NCI-H2196 treated with DMSO at 0.1 percent for 48 hours (cell line): ENCODE results near the gene REEP1.

Experiments used
- DNase-seq: peaks from one replicate; lab custom pipeline; 2025; ENCODE audit not compliant: unreplicated experiment; lab: John Stamatoyannopoulos, UW

The REEP1 gene

DNA sequence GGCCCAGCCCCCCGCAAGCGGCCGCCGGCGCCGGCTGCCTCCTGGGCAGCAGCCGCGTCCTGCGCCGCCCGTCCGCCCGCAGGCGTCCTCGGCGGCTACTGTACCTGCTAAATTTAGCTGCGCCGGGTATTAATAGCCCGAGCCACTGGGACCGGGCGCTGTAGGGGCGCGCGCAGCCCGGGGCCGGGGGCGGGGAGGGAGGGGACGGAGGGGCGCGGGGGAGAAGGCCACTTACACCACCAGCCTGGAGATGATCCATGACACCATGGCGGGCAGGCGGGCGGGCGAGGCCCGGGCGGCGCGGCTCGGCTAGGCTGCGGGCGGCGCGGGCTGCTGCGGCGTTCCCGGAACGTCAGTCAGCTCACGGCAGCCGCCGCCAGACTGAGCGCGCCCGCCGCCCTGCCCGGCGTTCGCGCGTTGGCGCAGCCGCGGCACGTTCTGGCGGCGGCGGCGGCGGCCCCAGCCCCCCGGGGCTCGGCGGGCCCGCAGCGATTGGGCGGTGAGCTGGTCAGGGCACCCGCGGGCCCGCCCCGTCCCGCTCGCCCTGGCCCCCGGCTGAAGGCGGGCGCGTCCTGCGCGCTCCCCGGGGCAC, at the start of gene REEP1:
TSS of gene REEP1 (minus strand) at position 383 of the 592 bp plus-strand sequence. CDS start at position 267, 116 bp downstream.
- DNase-seq = no peak

GRCh38 chr2:86383844-86384243, 46.4 kb upstream of the REEP1 start:
- no peak for DNase-seq

GRCh38 chr2:86382698-86383097, 45.3 kb upstream of the REEP1 start:
- DNase-seq = no peak

GRCh38 chr2:86382108-86382507, 44.7 kb upstream of the REEP1 start:
- no peak for DNase-seq

DNA sequence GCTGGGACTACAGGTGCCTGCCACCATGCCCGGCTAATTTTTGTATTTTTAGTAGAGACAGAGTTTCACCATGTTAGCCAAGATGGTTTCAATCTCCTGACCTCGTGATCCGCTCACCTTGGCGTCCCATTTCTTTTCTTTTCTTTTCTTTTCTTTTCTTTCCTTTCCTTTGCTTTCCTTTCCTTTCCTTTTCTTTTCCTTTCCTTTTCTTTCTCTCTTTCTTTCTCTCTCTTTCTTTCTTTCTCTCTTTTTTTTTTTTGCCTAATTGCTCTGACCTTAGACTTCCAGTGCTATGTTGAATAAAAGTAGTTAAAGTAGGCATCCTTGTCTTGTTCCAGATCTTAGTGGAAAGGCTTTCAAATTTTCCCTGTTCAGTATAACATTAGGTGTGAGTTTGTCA, 41.0 kb upstream of the REEP1 start:
- no peak for DNase-seq

DNA sequence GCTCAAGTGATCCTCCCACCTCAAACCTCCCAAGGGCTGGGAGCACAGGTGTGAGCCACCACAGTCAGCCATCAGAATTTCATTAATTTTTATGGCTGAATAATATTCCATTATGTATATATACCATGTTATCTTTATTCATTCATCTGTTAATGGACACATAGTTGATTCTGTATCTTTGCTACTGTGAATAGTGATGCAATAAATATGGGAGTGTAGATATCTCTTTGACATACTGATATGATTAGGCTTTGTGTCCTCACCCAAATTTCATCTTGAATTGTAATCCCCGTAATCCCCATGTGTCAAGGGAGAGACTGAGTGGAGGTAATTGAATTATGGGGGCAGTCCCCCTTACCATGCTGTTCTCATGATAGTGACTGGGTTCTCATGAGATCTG, 38.2 kb upstream of the REEP1 start:
- DNase-seq = no peak

DNA sequence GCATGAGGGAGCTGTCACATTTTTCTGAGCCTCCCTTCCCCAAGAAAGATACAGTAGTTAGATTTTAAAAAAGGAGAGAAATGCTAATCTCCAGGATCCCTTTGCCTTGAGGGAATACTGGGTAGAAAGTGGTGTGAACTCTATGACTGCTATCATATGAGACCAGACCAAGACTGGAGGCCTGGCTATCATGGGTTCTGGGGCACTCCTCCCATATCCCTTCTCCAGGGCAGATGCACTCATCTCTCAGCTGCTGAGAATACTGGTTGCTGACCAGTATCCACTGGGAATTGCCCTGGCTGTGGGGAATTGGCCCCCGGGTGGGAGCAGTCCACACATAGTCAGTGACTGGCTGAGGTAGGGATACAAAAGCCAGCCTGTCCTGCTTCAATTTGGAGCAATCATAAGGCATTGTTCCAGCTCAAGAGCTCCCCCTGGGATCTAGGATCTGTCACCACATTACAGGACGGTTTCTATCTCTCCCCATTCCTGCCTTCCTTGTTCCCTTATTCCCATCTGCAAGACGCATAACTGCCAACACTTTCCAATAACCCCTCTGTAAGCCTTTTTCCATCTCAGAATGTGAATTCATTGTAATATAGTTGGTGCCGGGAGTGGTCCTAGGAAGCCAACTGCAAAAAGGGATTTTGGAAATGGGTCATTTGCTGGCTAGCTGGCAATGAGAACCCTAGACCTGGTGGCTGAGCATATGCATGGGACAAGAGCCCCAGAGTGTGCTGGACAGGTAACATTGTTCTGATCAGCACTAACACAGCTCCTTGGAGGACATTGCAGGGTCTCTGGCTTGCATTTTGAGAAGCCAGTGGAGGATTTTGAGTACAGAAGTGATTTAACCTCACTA, 35.4 kb upstream of the REEP1 start:
- DNase-seq = no peak

DNA sequence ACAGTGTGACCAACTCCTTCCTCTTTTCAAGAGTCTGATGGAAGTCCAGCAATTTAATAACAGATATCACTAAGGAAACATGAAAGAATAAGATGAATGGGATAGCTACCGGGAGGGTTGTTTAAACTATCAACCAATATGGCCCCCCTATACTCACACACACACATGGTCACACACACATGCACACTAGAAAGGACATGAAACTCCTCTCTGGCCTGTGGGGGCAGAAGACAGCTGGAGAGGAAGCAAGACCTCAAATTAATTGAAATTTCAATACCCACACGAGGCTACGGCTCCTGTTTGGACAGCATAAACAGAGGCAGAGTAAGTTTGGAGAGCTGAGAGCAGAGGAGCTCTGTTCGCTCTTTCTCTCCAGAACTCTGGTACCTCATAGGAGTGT, 34.7 kb upstream of the REEP1 start:
- no peak for DNase-seq

DNA sequence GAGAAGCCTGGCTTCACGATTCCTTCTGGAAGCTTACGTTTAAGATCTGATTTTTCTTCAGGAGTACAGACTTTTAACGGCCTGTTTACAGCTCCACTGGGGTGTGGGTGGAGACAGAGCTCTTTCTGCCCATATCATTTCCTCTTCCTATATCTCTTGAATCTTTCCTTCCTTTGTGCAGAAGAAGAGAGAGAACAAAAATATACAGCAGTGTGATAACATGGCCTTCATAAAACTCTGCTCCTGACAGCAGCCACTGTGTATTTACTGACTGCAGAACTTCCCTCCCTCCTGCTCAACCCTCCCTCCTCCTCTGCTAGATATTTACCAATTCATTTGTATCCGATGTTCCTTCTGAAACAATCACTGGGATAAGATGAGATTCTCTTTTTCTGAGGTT, 34.1 kb upstream of the REEP1 start:
- DNase-seq = no peak

GRCh38 chr2:86370579-86370978, 33.2 kb upstream of the REEP1 start:
- DNase-seq = no peak

DNA sequence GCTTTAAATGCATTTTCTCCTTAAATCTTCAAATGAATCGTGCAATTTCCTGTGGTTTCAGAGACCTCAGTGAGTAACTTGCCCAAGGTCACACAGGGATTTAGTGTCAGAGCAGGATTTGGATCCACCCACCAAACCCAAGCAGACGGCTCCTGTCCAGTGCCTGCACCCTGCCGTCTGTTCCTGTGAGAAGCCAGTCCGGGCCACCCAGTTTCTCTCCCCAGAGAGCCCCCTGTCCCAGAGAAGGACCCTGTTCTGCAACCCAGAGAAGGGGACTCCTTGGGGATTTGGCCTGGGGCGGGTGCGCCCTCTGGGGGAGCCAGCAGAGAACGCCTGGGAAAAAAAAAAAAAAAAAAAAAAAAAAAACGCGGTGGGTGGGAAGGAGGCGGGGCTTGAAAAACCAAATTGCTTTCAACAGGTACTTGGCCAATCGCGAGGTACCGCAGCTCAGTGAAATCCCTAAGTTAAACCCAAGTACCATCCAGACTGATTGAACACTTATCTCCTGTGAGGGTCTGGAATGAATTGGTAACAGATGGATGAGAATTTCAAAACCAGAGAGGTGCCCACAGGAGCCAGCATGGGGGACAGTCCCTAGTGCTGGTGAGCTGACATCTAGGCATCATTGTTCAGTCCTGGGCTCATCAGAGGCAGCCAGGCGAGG, 30.9 kb upstream of the REEP1 start:
- no peak for DNase-seq

GRCh38 chr2:86367499-86367777, 30.0 kb upstream of the REEP1 start:
- DNase-seq = no peak

DNA sequence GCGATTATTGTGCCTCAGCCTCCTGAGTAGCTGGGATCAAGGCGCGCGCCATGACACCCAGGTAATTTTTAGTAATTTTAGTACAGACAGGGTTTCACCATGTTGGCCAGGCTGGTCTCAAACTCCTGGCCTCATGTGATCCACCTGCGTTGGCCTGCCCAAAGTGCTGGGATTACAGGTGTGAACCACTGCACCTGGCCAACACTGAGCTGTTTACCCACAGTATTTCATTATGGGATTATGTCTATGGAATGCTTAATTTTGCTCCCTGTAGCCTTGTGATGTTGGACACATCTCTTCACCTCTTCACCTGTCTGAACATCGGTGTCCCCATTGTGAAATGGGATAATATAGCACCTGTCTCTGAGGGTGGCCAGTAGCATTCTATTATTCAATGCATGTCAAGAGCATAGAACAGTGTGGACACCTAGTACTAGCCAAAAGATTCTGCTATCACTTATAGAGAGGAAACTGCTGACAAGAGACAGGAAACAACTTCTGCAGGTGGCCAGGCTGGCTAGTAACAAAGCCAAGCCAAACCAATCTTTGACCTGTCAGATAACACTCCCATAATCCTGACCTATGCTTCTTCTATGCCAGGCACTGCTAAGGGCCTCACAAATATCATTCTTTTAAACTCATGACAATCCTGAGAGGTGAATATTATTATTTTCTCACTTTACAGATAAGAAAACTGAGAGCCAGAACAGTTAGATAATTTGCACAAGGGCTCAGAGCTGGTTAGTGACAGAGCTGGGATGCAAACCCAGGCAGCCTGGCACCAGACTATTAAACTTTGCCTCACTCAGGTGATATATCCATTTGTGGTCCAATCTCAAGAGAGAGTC, 29.4 kb upstream of the REEP1 start:
- peak; percentile 2 for DNase-seq

DNA sequence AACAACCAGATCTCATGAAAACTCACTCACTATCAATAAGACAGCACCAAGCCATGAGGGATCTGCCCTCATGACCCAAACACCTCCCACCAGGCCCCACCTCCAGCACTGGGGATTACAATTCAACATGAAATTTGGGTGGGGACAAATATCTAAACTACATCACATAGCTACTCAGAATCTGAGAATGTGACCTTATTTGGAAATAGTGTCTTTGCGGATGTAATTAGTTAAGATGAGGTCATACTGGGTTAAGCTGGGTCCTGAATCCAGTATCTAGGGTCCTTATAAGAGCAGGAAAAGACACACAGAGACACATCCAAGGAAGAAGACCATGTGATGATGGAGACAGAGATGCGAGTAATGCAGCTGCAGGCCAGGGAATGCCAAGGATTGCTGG, 27.5 kb upstream of the REEP1 start:
- no peak for DNase-seq

DNA sequence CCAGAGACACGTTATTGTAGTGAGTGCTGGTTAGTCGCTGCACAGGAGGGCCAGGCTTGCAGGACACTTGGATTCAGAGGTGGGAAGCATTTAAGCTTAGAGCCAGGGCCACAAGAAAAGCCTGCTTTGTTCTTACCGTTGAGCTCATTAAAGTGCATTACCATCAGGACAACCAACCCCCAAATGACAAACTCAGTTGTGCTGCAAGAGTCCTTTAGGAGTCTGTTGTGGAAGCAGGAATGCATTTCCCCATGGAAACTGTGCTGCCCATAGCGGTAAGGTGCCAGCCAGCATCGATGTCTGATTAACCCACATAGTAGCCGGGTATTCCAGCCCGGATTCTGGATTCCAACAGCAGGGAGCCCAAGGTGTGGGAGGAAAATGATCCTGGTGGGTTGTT, 23.4 kb upstream of the REEP1 start:
- DNase-seq = no peak

- DNase-seq = no peak
Observed at GRCh38 chr2:86358957-86359356, 21.5 kb upstream of the REEP1 start.

GRCh38 chr2:86357392-86357963, 20.1 kb upstream of the REEP1 start:
- no peak for DNase-seq

DNA sequence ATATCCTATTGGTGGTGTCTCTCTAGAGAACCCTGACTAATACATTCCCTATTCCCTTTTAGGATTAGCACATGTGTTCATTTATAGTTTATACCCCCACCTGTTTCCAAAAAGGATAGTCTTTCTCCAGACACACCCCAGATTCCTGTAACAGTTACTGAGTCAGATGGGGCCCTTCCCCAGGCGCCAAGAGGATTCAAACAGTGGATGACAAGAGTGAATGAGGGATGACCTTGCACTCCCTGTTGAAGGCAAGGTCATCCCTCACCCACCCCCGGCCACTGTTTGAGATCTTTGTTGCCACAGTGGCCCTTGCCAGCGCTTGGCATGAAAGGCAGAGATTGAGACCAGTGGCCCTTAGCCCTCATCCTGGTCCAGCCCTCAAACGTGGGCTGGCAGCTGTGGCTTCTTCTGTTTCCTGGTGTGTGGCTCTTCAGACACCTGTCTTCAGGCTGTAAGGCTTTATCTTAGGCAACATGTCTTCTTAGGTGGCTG, 15.3 kb upstream of the REEP1 start:
- no peak for DNase-seq

DNA sequence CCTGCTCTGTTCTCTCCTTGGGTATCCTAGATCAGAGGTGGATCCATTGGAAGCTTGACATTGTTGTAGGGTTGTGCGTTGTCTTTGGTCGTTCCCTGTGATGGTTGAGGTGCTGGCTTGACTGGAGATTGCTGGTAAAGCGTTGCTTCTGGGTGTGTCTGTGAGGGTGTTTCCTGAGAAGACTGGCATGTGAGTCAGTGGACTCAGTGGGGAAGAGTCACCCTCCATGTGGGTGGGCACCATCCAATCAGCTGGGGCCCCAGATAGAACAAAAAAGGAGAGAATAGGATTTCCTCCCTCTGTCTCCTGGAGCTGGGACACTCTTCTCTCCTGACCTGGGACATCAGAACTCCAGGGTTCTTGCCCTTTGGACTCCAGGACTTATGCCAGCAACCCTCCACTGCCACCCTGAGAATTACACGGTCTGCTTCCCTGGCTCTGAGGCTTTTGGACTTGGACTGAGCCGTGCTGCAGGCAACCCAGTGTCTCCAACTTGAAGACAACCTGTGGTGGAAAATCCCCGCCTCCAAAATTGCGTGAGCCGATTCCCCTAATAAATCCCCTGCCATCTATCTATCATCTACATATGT, 14.8 kb upstream of the REEP1 start:
- no peak for DNase-seq

DNA sequence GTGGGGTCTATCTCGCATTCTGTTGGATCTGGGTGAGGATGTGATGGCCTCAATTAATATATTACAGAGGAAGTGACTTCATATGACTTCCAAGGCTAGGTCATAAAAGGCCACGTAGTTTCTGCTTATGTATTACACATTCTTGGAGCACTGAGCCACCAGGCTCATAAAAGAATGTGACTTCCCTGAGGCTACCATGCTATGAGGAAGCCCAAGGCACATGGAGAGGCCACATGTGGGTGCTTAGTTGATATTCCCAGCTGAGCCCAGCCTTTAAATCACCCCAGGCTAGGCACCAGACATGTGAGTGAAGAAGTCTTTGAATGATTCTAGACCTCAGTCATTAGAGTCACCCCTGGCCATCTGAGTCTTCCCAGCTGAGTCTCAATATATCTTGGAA, 13.3 kb upstream of the REEP1 start:
- DNase-seq = no peak

DNA sequence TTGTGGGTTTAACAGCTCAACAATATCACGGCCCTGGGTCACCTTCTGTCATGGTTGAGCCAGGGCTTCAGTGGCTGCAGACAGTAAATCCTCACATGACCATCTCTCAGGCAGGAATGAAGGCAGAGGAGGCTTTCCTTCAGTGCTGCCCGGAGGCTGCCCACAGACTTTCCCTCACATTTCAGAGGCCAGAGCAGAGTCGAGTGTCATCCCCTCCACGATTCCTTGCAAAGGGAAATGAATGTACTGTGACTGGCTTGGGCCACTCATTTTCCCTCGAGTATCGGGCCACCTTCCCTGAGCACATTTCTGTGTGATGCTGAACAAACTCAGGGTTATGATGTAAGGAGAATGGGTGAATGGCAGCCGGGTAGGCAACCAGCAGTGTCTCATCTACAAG, 10.0 kb upstream of the REEP1 start:
- no peak for DNase-seq
